Skeletal muscle tissue (tissue), 4 donors: ENCODE measurements around the gene TAF3. TPM values are rescaled to one million over a fixed set of nuclear protein-coding genes. Genes with fewer than 3 reads are reported as not detected.
A peak's percentile ranks its signal among the peaks of the same experiment; 100 is the strongest.

Source experiments
- H3K27ac ChIP-seq: one replicate; pipeline ENCODE4 v1.7.0; 2013; ENCODE audit warnings: mild to moderate bottlenecking, low read depth, low read length, inconsistent platforms
- H3K27me3 ChIP-seq, 3 donors: one replicate each; pipeline ENCODE4 v1.7.0; 2013; ENCODE audit warnings: low read length in 3 of 3; ENCODE audit not compliant: control insufficient read depth in 3 of 3, insufficient read depth in 3 of 3
- H3K36me3 ChIP-seq, 3 donors: one replicate each; pipeline ENCODE4 v1.7.0; 2013; ENCODE audit warnings: low read length in 3 of 3; ENCODE audit not compliant: control insufficient read depth in 3 of 3, insufficient read depth in 3 of 3
- H3K4me1 ChIP-seq, 3 donors: one replicate each; pipeline ENCODE4 v1.7.0; 2013; ENCODE audit warnings: low read length in 3 of 3, mild to moderate bottlenecking in 3 of 3; ENCODE audit not compliant: control insufficient read depth in 3 of 3, insufficient read depth in 3 of 3
- H3K4me3 ChIP-seq, 3 donors: one replicate each; pipeline ENCODE4 v1.7.0; 2013; ENCODE audit warnings: low read length in 3 of 3
- H3K9ac ChIP-seq, 3 donors: one replicate each; pipeline ENCODE4 v1.7.0; 2013; ENCODE audit warnings: low read length in 3 of 3, mild to moderate bottlenecking in 3 of 3, moderate library complexity in 2 of 3, low read depth in 1 of 3
- H3K9me3 ChIP-seq, 3 donors: one replicate each; pipeline ENCODE4 v1.7.0; 2013; ENCODE audit warnings: low read length in 3 of 3; ENCODE audit not compliant: control insufficient read depth in 3 of 3
- total RNA-seq: library from RNA; depleted of rRNA; stranded (reverse); fragments of >200 nt; gene quantifications from one replicate; pipeline ENCODE4 v1.2.3, GENCODE V29; 2014
- donor health status: Osteomylitis.

TAF3 gene
- total RNA-seq, 1 donor from 2014 or later: 2.1 TPM

GRCh38 chr10:7789390-7789789, 28.9 kb upstream of the TAF3 start:
- Histone ChIP-seq H3K4me3 (peak overlapping the region; percentile 97 to 99 (median 98)), H3K4me1 (peaks cover 29 to 49% (median 31%) of the 10 kb centered on the region in 3 donors), H3K27ac (peak overlapping the region; percentile 92), H3K36me3 (peaks cover 0 to 4% (median 0%) of the 10 kb centered on the region in 3 donors), H3K9ac (peak overlapping the region; percentile 93 to 99 (median 97)), H3K9me3 (no peaks in the 10 kb centered on the region), H3K27me3 (no peaks in the 10 kb centered on the region)

- H3K36me3 ChIP-seq: peaks cover 6 to 9% (median 7%) of the 10 kb centered on the region in 3 donors
- H3K4me3 ChIP-seq: no peak overlapping the region
- H3K4me1 ChIP-seq: peaks cover 28 to 49% (median 29%) of the 10 kb centered on the region in 3 donors
- no peak overlapping the region for H3K27ac ChIP-seq
- H3K9me3 ChIP-seq: no peaks in the 10 kb centered on the region
- no peaks in the 10 kb centered on the region for H3K27me3 ChIP-seq
- no peak overlapping the region for H3K9ac ChIP-seq
Measured at GRCh38 chr10:7792541-7792940, 25.8 kb upstream of the TAF3 start.

- Histone ChIP-seq H3K9me3 (no peaks in the 10 kb centered on the region), H3K36me3 (peaks cover 12 to 16% (median 13%) of the 10 kb centered on the region in 3 donors), H3K27me3 (no peaks in the 10 kb centered on the region), H3K4me3 (no peak overlapping the region), H3K27ac (peak overlapping the region; percentile 21), H3K9ac (no peak overlapping the region), H3K4me1 (peaks cover 22 to 38% (median 26%) of the 10 kb centered on the region in 3 donors)
Measured at GRCh38 chr10:7794251-7795026, 23.9 kb upstream of the TAF3 start.

GRCh38 chr10:7795605-7796004, 22.7 kb upstream of the TAF3 start:
- Histone ChIP-seq H3K4me1 (peaks cover 13 to 30% (median 20%) of the 10 kb centered on the region in 3 donors), H3K9ac (peak overlapping the region in 1 of 3 donors; percentile 15), H3K4me3 (no peak overlapping the region), H3K9me3 (no peaks in the 10 kb centered on the region), H3K27ac (no peak overlapping the region), H3K27me3 (no peaks in the 10 kb centered on the region), H3K36me3 (peaks cover 19 to 23% (median 21%) of the 10 kb centered on the region in 3 donors)

GRCh38 chr10:7797582-7797981, 20.7 kb upstream of the TAF3 start:
- Histone ChIP-seq H3K36me3 (peaks cover 34 to 43% (median 39%) of the 10 kb centered on the region in 3 donors), H3K4me1 (peaks cover 11 to 17% (median 17%) of the 10 kb centered on the region in 3 donors), H3K27me3 (no peaks in the 10 kb centered on the region), H3K4me3 (no peak overlapping the region), H3K9ac (no peak overlapping the region), H3K27ac (peak overlapping the region; percentile 78), H3K9me3 (no peaks in the 10 kb centered on the region)

GRCh38 chr10:7802606-7803005, 15.7 kb upstream of the TAF3 start:
- H3K4me3 ChIP-seq: no peak overlapping the region

GRCh38 chr10:7804216-7804615, 14.1 kb upstream of the TAF3 start:
- Histone ChIP-seq H3K9ac (no peak overlapping the region), H3K36me3 (peaks cover 53 to 75% (median 71%) of the 10 kb centered on the region in 3 donors), H3K27ac (no peak overlapping the region), H3K4me1 (peaks cover 0 to 2% (median 0%) of the 10 kb centered on the region in 3 donors), H3K27me3 (no peaks in the 10 kb centered on the region), H3K9me3 (no peaks in the 10 kb centered on the region), H3K4me3 (no peak overlapping the region)

More at GRCh38 chr10:7802606-7803005, 15.7 kb upstream of the TAF3 start:
- Histone ChIP-seq H3K27ac (no peak overlapping the region), H3K9me3 (no peaks in the 10 kb centered on the region), H3K27me3 (no peaks in the 10 kb centered on the region), H3K36me3 (peaks cover 51 to 75% (median 67%) of the 10 kb centered on the region in 3 donors), H3K4me1 (peaks cover 1 to 4% (median 2%) of the 10 kb centered on the region in 3 donors), H3K9ac (no peak overlapping the region)

GRCh38 chr10:7804741-7805140, 13.6 kb upstream of the TAF3 start:
- Histone ChIP-seq H3K4me3 (no peak overlapping the region), H3K27ac (no peak overlapping the region), H3K36me3 (peaks cover 47 to 70% (median 68%) of the 10 kb centered on the region in 3 donors), H3K27me3 (no peaks in the 10 kb centered on the region), H3K9me3 (no peaks in the 10 kb centered on the region), H3K9ac (no peak overlapping the region), H3K4me1 (peaks cover 0 to 2% (median 0%) of the 10 kb centered on the region in 3 donors)

- no peak overlapping the region for H3K9ac ChIP-seq
- H3K27ac ChIP-seq: no peak overlapping the region
- H3K4me3 ChIP-seq: no peak overlapping the region
- H3K4me1 ChIP-seq: peaks cover 0 to 2% (median 0%) of the 10 kb centered on the region in 3 donors
- H3K27me3 ChIP-seq: peaks cover 0 to 3% (median under 1%) of the 10 kb centered on the region in 3 donors
- no peaks in the 10 kb centered on the region for H3K9me3 ChIP-seq
- peaks cover 25 to 36% (median 35%) of the 10 kb centered on the region in 3 donors for H3K36me3 ChIP-seq
Measured at GRCh38 chr10:7808686-7809267, 9.5 kb upstream of the TAF3 start.

GRCh38 chr10:7810443-7810842, 7.9 kb upstream of the TAF3 start:
- H3K9ac ChIP-seq: no peak overlapping the region
- H3K36me3 ChIP-seq: peaks cover 11 to 22% (median 18%) of the 10 kb centered on the region in 3 donors
- H3K27me3 ChIP-seq: peaks cover 3 to 7% (median 3%) of the 10 kb centered on the region in 3 donors
- H3K4me1 ChIP-seq: no peaks in the 10 kb centered on the region
- no peak overlapping the region for H3K4me3 ChIP-seq
- no peak overlapping the region for H3K27ac ChIP-seq
- no peaks in the 10 kb centered on the region for H3K9me3 ChIP-seq
